ENCODE results near the gene PCDHGA4. TPM values are rescaled to one million over a fixed set of nuclear protein-coding genes. Genes with fewer than 3 reads are reported as not detected.

Gene PCDHGA4
- total RNA-seq, 1 experiment from 2014 or later, result 0.07 TPM

DNA sequence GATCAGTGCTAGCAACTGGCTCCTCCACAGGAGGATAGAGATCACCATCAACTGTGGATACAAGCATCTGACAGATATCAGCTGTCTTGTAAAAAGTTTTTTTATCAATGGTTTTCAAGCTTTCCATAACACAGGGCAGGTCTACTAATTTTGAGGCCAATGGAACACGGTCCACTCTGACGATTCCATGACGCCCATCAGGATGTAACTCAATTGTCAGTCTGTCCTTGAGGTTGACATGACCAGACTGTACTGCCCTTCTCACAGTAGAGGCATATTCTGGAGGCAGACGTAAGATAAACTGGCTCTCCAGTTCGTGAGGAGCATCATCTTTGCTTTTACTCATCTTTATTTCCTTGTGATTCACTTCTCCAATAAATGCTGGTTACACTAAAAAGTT, 35.1 kb upstream of the PCDHGA4 start:
- Mint-ChIP-seq H3K4me3 (ENCODE audit: low read depth, unreplicated experiment) (peak overlapping the region; percentile 100), H3K4me1 (ENCODE audit: low read depth, unreplicated experiment) (peaks cover 8% of the 10 kb centered on the region), H3K27me3 (ENCODE audit: unreplicated experiment) (no peaks in the 10 kb centered on the region), H3K27ac (ENCODE audit: unreplicated experiment) (peak overlapping the region; percentile 100), H3K9me3 (ENCODE audit: low read depth, unreplicated experiment) (peaks cover 26% of the 10 kb centered on the region), H3K36me3 (ENCODE audit: insufficient read depth, unreplicated experiment) (peaks cover 66% of the 10 kb centered on the region)
- DNase-seq, result no peak
- CTCF ChIA-PET, result interaction anchor here (0.6 to 2.3 kb wide), 8 partner anchors 11 to 248 kb away, joined by 3 to 8 read pairs (median 5); partner anchors contain the start of genes PCDHB14, PCDHGA1 and PCDHGA9
- no TSS peak for BruUV-seq (replicated peaks)
- intact Hi-C loops (cut with micrococcal nuclease; ENCODE audit: unreplicated experiment), result loop anchor here (2.0 kb wide), 1 partner anchor 239 kb away; no protein-coding TSS in a partner anchor
- TF ChIP-seq, protein P1, sequence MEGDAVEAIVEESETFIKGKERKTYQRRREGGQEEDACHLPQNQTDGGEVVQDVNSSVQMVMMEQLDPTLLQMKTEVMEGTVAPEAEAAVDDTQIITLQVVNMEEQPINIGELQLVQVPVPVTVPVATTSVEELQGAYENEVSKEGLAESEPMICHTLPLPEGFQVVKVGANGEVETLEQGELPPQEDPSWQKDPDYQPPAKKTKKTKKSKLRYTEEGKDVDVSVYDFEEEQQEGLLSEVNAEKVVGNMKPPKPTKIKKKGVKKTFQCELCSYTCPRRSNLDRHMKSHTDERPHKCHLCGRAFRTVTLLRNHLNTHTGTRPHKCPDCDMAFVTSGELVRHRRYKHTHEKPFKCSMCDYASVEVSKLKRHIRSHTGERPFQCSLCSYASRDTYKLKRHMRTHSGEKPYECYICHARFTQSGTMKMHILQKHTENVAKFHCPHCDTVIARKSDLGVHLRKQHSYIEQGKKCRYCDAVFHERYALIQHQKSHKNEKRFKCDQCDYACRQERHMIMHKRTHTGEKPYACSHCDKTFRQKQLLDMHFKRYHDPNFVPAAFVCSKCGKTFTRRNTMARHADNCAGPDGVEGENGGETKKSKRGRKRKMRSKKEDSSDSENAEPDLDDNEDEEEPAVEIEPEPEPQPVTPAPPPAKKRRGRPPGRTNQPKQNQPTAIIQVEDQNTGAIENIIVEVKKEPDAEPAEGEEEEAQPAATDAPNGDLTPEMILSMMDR (IDR thresholded peaks at IDR 0.05; ENCODE audit: unreplicated experiment), result no peak

DNA sequence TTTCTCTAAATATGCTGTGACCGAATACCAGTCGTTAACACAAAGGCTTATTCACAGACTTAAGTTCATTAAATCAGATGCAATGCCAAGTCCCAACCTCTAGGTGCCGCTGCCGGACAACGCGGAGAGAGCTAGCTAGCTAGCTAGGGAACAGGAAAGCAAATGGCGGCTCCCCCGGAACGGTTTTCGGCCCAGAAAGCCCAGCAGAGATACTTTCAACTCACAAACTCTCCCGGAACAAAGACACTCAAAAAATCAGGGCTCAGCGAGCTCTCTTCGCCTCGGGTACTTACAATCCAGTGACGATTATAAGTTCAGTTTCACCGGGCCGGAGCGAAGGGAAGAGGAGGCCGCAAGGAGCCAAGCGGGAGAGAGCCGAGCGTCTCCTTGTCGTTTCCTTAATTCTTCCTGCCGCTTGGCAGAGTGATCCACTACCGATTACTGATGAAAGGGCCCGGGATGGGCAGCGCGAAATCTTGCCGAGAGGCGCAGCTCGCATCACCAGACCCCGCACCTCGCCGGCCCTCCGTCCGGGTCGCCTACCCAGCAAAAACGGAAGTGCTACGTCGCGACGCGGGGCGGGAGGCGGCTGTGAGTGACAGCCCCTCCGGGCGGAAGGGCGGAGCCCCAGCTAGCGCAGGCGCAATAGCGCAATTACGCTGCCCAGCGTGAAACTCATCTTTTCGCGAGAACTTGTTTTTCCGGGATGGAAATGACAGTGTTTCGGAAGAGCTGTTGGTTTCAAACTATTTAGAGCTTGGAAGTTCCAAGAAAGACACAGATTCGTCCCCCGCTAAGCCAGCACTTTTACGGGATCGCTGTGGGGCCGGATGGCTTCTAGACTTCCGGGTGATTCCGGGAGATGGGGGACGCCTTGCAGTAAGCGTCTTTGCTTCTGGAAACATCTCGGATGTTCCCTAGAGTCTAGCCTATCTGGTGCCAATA, 34.3 kb upstream of the PCDHGA4 start, which contains the start of gene TAF7:
Gene TAF7, minus strand, starts transcription at position 560 of the 945 bp plus-strand sequence. CDS start 740 bp downstream, outside the sequence.
- CTCF ChIA-PET, result interaction anchor here (0.6 to 2.3 kb wide), 8 partner anchors 10 to 247 kb away, joined by 3 to 8 read pairs (median 5); partner anchors contain the start of genes PCDHB14, PCDHGA1 and PCDHGA9
- TSS peak; percentile 79 for BruUV-seq (replicated peaks)
- Mint-ChIP-seq H3K4me1 (ENCODE audit: low read depth, unreplicated experiment) (peaks cover 8% of the 10 kb centered on the region), H3K4me3 (ENCODE audit: low read depth, unreplicated experiment) (peak within 1 kb of the TSS; percentile 100), H3K27ac (ENCODE audit: unreplicated experiment) (peak within 1 kb of the TSS; percentile 100), H3K9me3 (ENCODE audit: low read depth, unreplicated experiment) (peaks cover 18% of the 10 kb centered on the region), H3K36me3 (ENCODE audit: insufficient read depth, unreplicated experiment) (peaks cover 60% of the 10 kb centered on the region), H3K27me3 (ENCODE audit: unreplicated experiment) (no peaks in the 10 kb centered on the region)
- TF ChIP-seq, protein P1 (IDR thresholded peaks at IDR 0.05; ENCODE audit: unreplicated experiment), result peak; percentile 86
- peak; percentile 96 for DNase-seq
- intact Hi-C loops (cut with micrococcal nuclease; ENCODE audit: unreplicated experiment), result loop anchor here (2.0 kb wide), 1 partner anchor 238 kb away; no protein-coding TSS in a partner anchor

GRCh38 chr5:141322261-141322660, 32.6 kb upstream of the PCDHGA4 start:
- BruUV-seq (replicated peaks), result no TSS peak
- CTCF ChIA-PET, result no interaction called here
- Mint-ChIP-seq H3K27me3 (ENCODE audit: unreplicated experiment) (no peaks in the 10 kb centered on the region), H3K27ac (ENCODE audit: unreplicated experiment) (no peak overlapping the region), H3K36me3 (ENCODE audit: insufficient read depth, unreplicated experiment) (peaks cover 44% of the 10 kb centered on the region), H3K4me3 (ENCODE audit: low read depth, unreplicated experiment) (no peak overlapping the region), H3K4me1 (ENCODE audit: low read depth, unreplicated experiment) (peaks cover 8% of the 10 kb centered on the region), H3K9me3 (ENCODE audit: low read depth, unreplicated experiment) (peaks cover 17% of the 10 kb centered on the region)
- intact Hi-C loops (cut with micrococcal nuclease; ENCODE audit: unreplicated experiment), result no loop called here
- TF ChIP-seq, protein P1 (IDR thresholded peaks at IDR 0.05; ENCODE audit: unreplicated experiment), result no peak
- DNase-seq, result no peak

- Mint-ChIP-seq H3K27me3 (ENCODE audit: unreplicated experiment) (no peaks in the 10 kb centered on the region), H3K36me3 (ENCODE audit: insufficient read depth, unreplicated experiment) (peaks cover 6% of the 10 kb centered on the region), H3K9me3 (ENCODE audit: low read depth, unreplicated experiment) (peaks cover 10% of the 10 kb centered on the region), H3K27ac (ENCODE audit: unreplicated experiment) (no peak overlapping the region), H3K4me1 (ENCODE audit: low read depth, unreplicated experiment) (no peaks in the 10 kb centered on the region), H3K4me3 (ENCODE audit: low read depth, unreplicated experiment) (no peak overlapping the region)
- no peak for DNase-seq
- intact Hi-C loops (cut with micrococcal nuclease; ENCODE audit: unreplicated experiment), result no loop called here
- BruUV-seq (replicated peaks), result no TSS peak
- CTCF ChIA-PET, result interaction anchor here (0.7 kb wide), 1 partner anchor 158 kb away, joined by 4 read pairs; no protein-coding TSS in a partner anchor
- TF ChIP-seq, protein P1 (IDR thresholded peaks at IDR 0.05; ENCODE audit: unreplicated experiment), result no peak
Measured at GRCh38 chr5:141326088-141326854, 28.6 kb upstream of the PCDHGA4 start.
